GM10248 (cell line): ENCODE measurements around the gene INSIG1.

Experiments used
- CTCF ChIA-PET: fragments of 300-600 bp; sonication (Branson Sonifier 250); formaldehyde crosslinking; extraction: SDS; loops from one replicate; lab custom pipeline; 2021; ENCODE audit warnings: antibody characterized with exemption; lab: Yijun Ruan, JAX
- POLR2A ChIA-PET: fragments of 350-650 bp; sonication (Branson Sonifier 250); formaldehyde crosslinking; extraction: SDS; loops from one replicate; lab custom pipeline; 2020; ENCODE audit warnings: antibody characterized with exemption; lab: Yijun Ruan, JAX
- DNase-seq: peaks from one replicate; pipeline ENCODE4 v3.0.0; 2012; ENCODE audit errors: extremely low spot score
- TF ChIP-seq, protein P1 (sequence below): IDR thresholded peaks from 2 replicates; pipeline ENCODE4 v1.5.1; 2012; ENCODE audit warnings: mild to moderate bottlenecking, low read depth; ENCODE audit errors: extremely low read depth, missing control alignments, control extremely low read depth

The INSIG1 gene

DNA sequence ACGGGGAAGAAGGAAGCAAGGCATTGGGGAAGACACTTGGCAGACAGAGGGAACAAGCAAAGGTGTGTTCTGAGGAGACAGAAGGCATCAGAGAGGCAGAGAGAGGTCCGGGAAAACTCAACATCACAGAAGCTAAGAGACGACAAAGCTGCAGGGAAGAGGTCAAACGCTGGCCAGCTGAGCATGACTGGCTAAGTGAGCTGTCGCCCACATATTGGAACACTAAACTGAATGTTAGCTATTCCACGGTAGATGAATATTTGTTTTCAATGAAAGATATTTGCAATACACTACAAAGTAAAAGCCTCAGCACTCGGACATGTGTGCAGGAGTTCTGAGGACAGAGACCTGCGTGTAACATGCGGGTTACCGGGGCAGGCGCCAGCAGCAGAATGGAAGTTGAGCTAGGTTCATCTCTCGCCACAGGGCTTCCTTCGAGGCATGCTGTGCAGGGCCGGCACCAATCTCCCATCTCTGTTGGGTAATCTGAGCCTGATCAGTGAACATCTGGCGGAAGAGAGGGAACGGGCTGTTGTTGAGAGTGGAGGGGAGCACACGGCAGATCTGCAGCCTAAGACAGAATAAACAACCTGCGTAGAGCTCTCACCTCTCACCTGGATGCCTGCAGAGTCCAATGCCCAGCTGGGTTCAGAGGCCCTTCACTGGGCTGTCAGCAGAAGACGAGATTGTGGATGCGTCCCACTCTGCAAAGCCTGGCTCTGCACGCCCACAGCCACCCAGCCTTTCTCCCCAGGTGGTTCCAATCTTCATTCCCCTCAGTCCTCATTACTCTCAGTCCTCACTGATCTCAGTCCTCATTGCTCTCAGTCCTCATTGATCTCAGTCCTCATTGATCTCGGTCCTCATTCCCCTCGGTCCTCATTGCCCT is 35.9 kb downstream of the INSIG1 start:
- DNase-seq: no peak
- CTCF ChIA-PET: interaction anchor here (2.1 kb wide), 1 partner anchor 11 kb away, joined by 11 read pairs; no protein-coding TSS in a partner anchor
- POLR2A ChIA-PET: no interaction called here
- TF ChIP-seq, protein P1, sequence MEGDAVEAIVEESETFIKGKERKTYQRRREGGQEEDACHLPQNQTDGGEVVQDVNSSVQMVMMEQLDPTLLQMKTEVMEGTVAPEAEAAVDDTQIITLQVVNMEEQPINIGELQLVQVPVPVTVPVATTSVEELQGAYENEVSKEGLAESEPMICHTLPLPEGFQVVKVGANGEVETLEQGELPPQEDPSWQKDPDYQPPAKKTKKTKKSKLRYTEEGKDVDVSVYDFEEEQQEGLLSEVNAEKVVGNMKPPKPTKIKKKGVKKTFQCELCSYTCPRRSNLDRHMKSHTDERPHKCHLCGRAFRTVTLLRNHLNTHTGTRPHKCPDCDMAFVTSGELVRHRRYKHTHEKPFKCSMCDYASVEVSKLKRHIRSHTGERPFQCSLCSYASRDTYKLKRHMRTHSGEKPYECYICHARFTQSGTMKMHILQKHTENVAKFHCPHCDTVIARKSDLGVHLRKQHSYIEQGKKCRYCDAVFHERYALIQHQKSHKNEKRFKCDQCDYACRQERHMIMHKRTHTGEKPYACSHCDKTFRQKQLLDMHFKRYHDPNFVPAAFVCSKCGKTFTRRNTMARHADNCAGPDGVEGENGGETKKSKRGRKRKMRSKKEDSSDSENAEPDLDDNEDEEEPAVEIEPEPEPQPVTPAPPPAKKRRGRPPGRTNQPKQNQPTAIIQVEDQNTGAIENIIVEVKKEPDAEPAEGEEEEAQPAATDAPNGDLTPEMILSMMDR: no peak

- DNase-seq: no peak
- ChIA-PET POLR2A (no interaction called here), CTCF (interaction anchor here (0.9 kb wide), 1 partner anchor 14 kb away, joined by 3 read pairs; no protein-coding TSS in a partner anchor)
- TF ChIP-seq, protein P1: no peak
These were observed 39.3 kb downstream of the INSIG1 start for GRCh38 chr7:155336812-155337602.

DNA sequence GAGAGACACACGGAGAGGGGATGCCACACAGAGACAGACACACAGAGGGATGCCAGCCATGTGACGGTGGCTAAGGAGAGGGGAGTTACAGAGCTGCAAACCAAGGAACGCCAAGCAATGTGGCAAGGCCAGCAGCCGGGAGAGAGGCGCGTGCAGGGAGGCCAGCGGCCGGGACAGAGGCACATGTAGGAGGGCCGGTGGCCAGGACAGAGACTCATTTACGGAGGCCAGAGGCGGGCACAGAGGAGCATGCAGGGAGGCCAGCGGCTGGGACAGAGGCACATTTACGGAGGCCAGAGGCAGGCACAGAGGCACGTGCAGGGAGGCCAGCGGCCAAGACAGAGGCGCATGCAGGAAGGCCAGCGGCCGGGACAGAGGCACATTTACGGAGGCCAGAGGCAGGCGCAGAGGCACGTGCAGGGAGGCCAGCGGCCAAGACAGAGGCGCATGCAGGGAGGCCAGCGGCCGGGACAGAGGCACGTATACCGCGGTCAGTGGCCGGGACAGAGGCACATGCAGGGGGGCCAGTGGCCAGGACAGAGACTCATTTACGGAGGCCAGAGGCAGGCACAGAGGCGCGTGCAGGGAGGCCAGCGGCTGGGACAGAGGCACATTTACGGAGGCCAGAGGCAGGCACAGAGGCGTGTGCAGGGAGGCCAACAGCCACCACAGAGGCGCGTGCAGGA is 40.4 kb downstream of the INSIG1 start:
- TF ChIP-seq, protein P1: no peak
- ChIA-PET CTCF (no interaction called here), POLR2A (no interaction called here)
- DNase-seq: no peak

- DNase-seq: no peak
- TF ChIP-seq, protein P1: no peak
- POLR2A ChIA-PET: no interaction called here
- CTCF ChIA-PET: interaction anchor here (1.2 kb wide), 1 partner anchor 411 kb away, joined by 3 read pairs; no protein-coding TSS in a partner anchor
These were observed 41.1 kb downstream of the INSIG1 start for GRCh38 chr7:155338632-155339320.

DNA sequence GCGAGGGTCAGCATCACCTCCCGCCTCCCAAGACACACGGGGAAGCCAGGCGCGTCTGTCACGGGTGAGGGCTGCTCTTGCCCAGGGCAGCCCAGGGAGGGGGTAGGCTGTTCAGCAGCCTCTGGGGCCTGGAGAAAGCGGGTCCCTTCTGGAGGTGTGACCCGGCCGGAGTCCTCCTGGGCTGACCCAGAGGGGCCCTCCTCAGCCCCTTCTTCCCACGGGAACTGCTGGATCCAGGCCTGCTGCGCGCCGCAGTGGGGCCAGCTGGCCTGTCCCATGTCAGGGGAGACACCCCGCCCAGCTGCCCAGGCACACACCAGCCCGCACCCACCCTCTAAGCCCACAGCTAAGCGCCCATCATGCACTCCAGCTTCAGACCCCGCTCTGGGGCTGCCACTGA is 41.8 kb downstream of the INSIG1 start:
- ChIA-PET CTCF (interaction anchor here (1.2 kb wide), 1 partner anchor 412 kb away, joined by 3 read pairs; no protein-coding TSS in a partner anchor), POLR2A (no interaction called here)
- no peak for DNase-seq
- TF ChIP-seq, protein P1: no peak
